Panc1 (cell line): Measurements from ENCODE around the gene PPT2. TPM values are rescaled to one million over a fixed set of nuclear protein-coding genes. Genes with fewer than 3 reads are reported as not detected.

ENCODE experiments used
- ATAC-seq: fragments of 200-7000 bp; cut with Tn5 transposase; 2 replicates; pipeline ENCODE4 v1.9.1; 2020; ENCODE audit warnings: mild to moderate bottlenecking, moderate library complexity
- BruUV-seq: library from RNA; stranded (reverse); fragments of 400-500 nt; replicated peaks from 2 replicates; lab custom pipeline; 2021; lab: Mats Ljungman, UMichigan
- CTCF ChIA-PET: fragments of 300-600 bp; sonication (Branson Sonifier 250); formaldehyde crosslinking; loops from one replicate; lab custom pipeline; 2022; ENCODE audit warnings: antibody characterized with exemption; lab: Charles Lee
- POLR2A ChIA-PET: fragments of 300-600 bp; sonication (Branson Sonifier 250); formaldehyde crosslinking; loops from one replicate; lab custom pipeline; 2022; ENCODE audit warnings: antibody characterized with exemption; lab: Charles Lee
- DNase-seq: peaks from one replicate; pipeline ENCODE4 v3.0.0-alpha.2; 2010; ENCODE audit warnings: low read depth, low spot score
- H3K27ac ChIP-seq: 2 replicates; pipeline ENCODE4 v1.5.1; 2011; ENCODE audit warnings: mild to moderate bottlenecking, low read length, inconsistent platforms
- H3K27me3 ChIP-seq: fragments of 200-500 bp; sonication (Bioruptor generic); 2 replicates; pipeline ENCODE4 v1.6.0; 2014; ENCODE audit warnings: low read length, inconsistent platforms; ENCODE audit not compliant: control insufficient read depth, insufficient read depth
- H3K36me3 ChIP-seq: fragments of 200-500 bp; sonication (Bioruptor generic); 2 replicates; pipeline ENCODE4 v1.5.1; 2014; ENCODE audit warnings: inconsistent platforms, mild to moderate bottlenecking, low read length, moderate library complexity; ENCODE audit not compliant: control insufficient read depth, insufficient read depth
- H3K4me1 ChIP-seq: 2 replicates; pipeline ENCODE4 v1.5.1; 2011; ENCODE audit warnings: inconsistent platforms, mild to moderate bottlenecking, low read length, moderate library complexity; ENCODE audit not compliant: control insufficient read depth, insufficient read depth
- H3K4me3 ChIP-seq, 2 experiments: 2 replicates each; pipeline ENCODE4 v1.5.1; 2011 to 2012; ENCODE audit warnings: low read depth in 2 of 2, low read length in 2 of 2, mild to moderate bottlenecking in 2 of 2, inconsistent platforms in 1 of 2, moderate library complexity in 1 of 2
- H3K9me3 ChIP-seq: fragments of 200-500 bp; sonication (Bioruptor generic); 2 replicates; pipeline ENCODE4 v1.5.1; 2014; ENCODE audit warnings: low read depth, mild to moderate bottlenecking, inconsistent platforms, low read length, moderate library complexity; ENCODE audit not compliant: control insufficient read depth, insufficient read depth
- POLR2AphosphoS5 ChIP-seq: IDR thresholded peaks from 2 replicates; pipeline ENCODE4 v1.6.1; 2012; ENCODE audit warnings: mild to moderate bottlenecking, low read depth, low read length, moderate library complexity
- SIN3A ChIP-seq: IDR thresholded peaks from 2 replicates; pipeline ENCODE4 v1.6.1; 2012; ENCODE audit warnings: low read depth, mild to moderate bottlenecking, low read length, moderate library complexity, borderline replicate concordance; ENCODE audit not compliant: insufficient read depth
- TCF7L2 ChIP-seq: IDR thresholded peaks from 2 replicates; pipeline ENCODE4 v1.6.1; 2011; ENCODE audit warnings: mild to moderate bottlenecking, low read depth, low read length, inconsistent platforms
- in situ Hi-C: cut with HindIII; loops from 2 replicates; pipeline ENCODE4 v1.10.0; 2016; ENCODE audit warnings: low sequenced_read_pairs, low pct_unique_long_range_greater_than_20kb
- intact Hi-C: fragments of 100-400 bp; cut with micrococcal nuclease; formaldehyde crosslinking; loops from one replicate; pipeline ENCODE4 v1.10.0; 2022; ENCODE audit not compliant: unreplicated experiment
- total RNA-seq: library from RNA; stranded (reverse); gene quantifications from one replicate; pipeline ENCODE4 v1.2.1, GENCODE V29; 2021; ENCODE audit not compliant: unreplicated experiment
- TF ChIP-seq, protein P1 (sequence below), 2 experiments: IDR thresholded peaks; 2 replicates each; pipeline ENCODE4 v1.6.1; 2011 to 2012; ENCODE audit warnings: low read depth in 2 of 2, control low read depth in 1 of 2, low read length in 1 of 2, mild to moderate bottlenecking in 1 of 2, moderate library complexity in 1 of 2; ENCODE audit not compliant: insufficient read depth in 1 of 2
- TF ChIP-seq, protein P2 (sequence below): fragments of 450-650 bp; IDR thresholded peaks from 2 replicates; pipeline ENCODE4 v1.5.1; 2017; ENCODE audit warnings: mild to moderate bottlenecking

Gene PPT2
- total RNA-seq, 1 experiment from 2014 or later: 20.1 TPM

DNA sequence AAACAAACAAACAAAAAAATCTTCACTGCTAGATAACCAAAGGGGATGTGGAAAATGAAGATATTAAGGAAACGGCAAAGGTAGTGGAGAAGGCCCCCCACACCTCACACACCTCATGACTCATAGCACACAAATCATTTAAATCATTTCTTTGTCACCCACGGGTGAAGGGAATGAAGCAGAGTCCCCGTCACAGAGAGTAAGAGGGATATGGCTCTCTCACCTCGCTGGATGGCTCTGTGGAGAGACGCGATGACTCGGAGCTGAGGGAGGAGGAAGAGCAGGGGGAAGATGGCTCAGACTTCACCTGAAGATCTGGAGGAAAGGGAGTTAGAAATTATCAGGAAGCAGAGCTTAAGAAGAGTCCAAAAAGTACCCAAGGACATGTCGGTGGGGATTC is 27.1 kb upstream of the PPT2 start:
- Histone ChIP-seq H3K4me3 (peak overlapping the region; percentile 92 to 100), H3K4me1 (peaks cover 23% of the 10 kb centered on the region), H3K9me3 (no peaks in the 10 kb centered on the region), H3K27ac (peak overlapping the region; percentile 96), H3K36me3 (no peaks in the 10 kb centered on the region; the same call in 1 of the 2 replicates), H3K27me3 (no peaks in the 10 kb centered on the region)
- no peak for ATAC-seq
- intact Hi-C loops: no loop called here
- DNase-seq: no peak
- POLR2A ChIA-PET: no interaction called here
- CTCF ChIA-PET: no interaction called here
- in situ Hi-C loops: no loop called here
- TF ChIP-seq POLR2AphosphoS5: no peak
- TF ChIP-seq, protein P1, sequence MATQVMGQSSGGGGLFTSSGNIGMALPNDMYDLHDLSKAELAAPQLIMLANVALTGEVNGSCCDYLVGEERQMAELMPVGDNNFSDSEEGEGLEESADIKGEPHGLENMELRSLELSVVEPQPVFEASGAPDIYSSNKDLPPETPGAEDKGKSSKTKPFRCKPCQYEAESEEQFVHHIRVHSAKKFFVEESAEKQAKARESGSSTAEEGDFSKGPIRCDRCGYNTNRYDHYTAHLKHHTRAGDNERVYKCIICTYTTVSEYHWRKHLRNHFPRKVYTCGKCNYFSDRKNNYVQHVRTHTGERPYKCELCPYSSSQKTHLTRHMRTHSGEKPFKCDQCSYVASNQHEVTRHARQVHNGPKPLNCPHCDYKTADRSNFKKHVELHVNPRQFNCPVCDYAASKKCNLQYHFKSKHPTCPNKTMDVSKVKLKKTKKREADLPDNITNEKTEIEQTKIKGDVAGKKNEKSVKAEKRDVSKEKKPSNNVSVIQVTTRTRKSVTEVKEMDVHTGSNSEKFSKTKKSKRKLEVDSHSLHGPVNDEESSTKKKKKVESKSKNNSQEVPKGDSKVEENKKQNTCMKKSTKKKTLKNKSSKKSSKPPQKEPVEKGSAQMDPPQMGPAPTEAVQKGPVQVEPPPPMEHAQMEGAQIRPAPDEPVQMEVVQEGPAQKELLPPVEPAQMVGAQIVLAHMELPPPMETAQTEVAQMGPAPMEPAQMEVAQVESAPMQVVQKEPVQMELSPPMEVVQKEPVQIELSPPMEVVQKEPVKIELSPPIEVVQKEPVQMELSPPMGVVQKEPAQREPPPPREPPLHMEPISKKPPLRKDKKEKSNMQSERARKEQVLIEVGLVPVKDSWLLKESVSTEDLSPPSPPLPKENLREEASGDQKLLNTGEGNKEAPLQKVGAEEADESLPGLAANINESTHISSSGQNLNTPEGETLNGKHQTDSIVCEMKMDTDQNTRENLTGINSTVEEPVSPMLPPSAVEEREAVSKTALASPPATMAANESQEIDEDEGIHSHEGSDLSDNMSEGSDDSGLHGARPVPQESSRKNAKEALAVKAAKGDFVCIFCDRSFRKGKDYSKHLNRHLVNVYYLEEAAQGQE (IDR thresholded peaks at IDR 0.05; ENCODE audit: insufficient read depth in 1 of 2, low read depth in 2 of 2, low read length in 1 of 2): no peak
- no peak for TF ChIP-seq SIN3A
- TF ChIP-seq, protein P2, sequence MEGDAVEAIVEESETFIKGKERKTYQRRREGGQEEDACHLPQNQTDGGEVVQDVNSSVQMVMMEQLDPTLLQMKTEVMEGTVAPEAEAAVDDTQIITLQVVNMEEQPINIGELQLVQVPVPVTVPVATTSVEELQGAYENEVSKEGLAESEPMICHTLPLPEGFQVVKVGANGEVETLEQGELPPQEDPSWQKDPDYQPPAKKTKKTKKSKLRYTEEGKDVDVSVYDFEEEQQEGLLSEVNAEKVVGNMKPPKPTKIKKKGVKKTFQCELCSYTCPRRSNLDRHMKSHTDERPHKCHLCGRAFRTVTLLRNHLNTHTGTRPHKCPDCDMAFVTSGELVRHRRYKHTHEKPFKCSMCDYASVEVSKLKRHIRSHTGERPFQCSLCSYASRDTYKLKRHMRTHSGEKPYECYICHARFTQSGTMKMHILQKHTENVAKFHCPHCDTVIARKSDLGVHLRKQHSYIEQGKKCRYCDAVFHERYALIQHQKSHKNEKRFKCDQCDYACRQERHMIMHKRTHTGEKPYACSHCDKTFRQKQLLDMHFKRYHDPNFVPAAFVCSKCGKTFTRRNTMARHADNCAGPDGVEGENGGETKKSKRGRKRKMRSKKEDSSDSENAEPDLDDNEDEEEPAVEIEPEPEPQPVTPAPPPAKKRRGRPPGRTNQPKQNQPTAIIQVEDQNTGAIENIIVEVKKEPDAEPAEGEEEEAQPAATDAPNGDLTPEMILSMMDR: no peak
- no peak for TF ChIP-seq TCF7L2
- BruUV-seq: no TSS peak

DNA sequence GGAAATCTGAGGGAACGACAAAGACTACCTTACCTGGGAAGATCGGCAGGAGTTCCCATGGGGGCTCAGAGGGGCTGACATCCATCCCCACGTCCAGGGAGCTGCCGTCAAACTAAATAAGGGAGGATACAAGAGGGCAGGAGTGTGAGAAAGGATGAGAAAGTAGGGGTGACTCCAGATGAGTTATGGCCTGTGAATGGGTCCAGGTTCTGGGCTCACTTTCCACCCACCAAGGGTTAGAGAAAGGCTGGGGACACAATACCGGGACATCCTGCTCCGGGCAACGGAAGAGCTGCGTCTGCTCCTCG is 26.6 kb upstream of the PPT2 start:
- Histone ChIP-seq H3K4me1 (peaks cover 23% of the 10 kb centered on the region), H3K36me3 (no peaks in the 10 kb centered on the region; the same call in 1 of the 2 replicates), H3K4me3 (peak overlapping the region; percentile 92 to 100), H3K27me3 (no peaks in the 10 kb centered on the region), H3K9me3 (no peaks in the 10 kb centered on the region), H3K27ac (peak overlapping the region; percentile 96)
- ATAC-seq (no peak), DNase-seq (no peak)
- CTCF ChIA-PET: interaction anchor here (1.2 kb wide), 1 partner anchor 8 kb away, joined by 4 read pairs; no protein-coding TSS in a partner anchor
- POLR2A ChIA-PET: no interaction called here
- intact Hi-C loops: no loop called here
- TF ChIP-seq, protein P1 (IDR thresholded peaks at IDR 0.05; ENCODE audit: insufficient read depth in 1 of 2, low read depth in 2 of 2, low read length in 1 of 2): no peak
- no peak for TF ChIP-seq SIN3A
- TF ChIP-seq TCF7L2: no peak
- TF ChIP-seq, protein P2: no peak
- no peak for TF ChIP-seq POLR2AphosphoS5
- BruUV-seq: no TSS peak
- in situ Hi-C loops: no loop called here
